Measurements from ENCODE around the gene RGS10.

The RGS10 gene

DNA sequence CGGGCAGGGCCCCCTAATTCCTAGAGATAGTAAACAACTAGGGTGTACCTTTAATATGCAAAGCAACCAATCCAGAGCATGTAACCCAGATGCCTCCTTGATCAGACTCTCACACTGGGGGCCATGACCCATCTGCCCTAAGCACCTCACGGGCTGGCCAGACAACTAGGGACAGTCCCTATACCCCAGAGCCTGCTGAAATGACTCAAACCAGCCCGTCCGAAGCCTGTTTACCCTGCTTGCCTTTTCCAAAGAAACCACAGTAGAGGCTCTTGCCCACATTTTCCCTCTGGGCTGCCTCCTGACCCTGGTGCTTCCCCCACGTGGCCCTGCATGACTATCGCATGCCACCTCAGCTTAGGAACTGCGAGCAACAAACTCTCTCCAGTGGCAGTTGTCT is 46.2 kb downstream of the RGS10 start:
- DNase-seq (ENCODE audit: low spot score), result peak; percentile 55

DNA sequence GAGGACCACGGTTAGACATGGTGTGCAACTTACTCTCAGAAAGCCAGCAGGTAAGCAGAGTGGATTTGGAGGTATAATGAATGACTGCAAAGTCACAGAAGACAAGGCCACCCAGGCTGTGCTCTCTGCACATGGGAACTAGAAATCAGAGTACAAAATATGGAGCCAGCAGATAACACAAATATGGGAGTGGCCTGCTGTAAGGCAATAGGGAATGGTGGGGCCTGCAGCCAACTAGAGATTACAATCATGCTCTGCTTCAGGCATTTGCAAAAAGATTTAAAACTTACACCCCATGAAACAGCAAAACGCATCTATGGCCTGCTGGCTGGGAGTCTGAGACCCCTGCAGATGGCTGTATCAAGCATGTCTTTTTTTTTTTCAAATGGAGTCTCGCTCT is 47.0 kb downstream of the RGS10 start:
- DNase-seq (ENCODE audit: low spot score), result no peak

DNA sequence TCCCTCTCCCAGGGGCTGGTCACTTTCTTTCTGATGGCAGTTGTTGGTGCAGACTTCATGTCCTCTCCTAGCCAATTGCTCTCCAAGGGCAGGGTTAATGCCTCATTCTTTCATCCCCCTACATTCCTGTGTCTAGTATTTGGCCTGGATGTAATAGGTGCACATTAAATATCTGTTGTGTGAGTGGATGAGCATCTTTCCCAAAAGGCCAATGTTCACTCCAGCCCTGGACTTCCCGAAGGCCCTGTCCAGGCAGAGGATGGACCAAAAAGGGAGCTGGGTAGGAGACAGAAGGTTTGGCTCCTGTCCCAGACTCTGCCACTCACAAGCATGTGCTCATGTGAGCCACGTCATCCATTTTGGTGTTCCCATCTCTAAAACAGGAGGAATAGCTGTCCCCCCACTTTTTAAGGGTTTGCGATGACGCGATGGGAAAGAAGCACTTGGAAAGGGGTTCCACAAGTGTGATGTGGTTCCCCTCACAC is 47.5 kb downstream of the RGS10 start:
- DNase-seq (ENCODE audit: low spot score), result no peak

DNA sequence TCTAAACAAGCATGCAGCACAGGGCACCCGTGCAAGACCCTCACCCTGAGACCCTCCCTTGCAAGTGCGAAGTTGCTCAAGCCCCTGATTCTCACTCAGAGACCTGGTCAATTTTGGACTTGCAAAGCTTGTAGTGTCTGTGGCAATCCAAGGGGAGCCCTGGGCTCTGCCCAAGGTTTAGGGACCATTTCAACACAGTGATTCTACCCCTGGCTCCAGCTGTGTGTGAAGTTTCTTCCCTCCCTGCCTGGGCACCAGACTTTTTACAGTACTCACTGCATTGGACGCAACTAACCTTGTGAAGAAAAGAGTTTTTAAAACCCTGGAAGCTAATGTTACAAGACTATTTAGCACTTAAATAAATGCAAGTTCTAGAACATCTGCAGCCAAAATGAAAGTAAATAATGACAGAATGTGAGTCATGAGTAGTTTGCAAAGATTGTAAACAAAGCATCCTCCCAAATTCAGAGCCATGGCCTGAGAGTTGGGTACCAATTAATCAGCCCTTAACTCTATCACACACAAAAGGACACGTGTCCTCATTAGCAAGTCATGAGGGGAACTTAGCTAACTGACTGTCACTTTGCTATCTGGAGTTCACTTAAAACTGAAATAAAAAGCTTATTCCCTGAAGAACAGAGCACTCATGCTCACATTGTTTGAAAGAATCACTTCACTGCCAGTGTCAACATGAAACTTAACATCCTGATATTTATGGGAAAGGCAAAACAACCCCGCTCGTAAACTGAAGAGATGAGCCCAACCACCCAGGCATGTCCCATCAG is 48.1 kb downstream of the RGS10 start:
- DNase-seq (ENCODE audit: low spot score), result no peak

DNA sequence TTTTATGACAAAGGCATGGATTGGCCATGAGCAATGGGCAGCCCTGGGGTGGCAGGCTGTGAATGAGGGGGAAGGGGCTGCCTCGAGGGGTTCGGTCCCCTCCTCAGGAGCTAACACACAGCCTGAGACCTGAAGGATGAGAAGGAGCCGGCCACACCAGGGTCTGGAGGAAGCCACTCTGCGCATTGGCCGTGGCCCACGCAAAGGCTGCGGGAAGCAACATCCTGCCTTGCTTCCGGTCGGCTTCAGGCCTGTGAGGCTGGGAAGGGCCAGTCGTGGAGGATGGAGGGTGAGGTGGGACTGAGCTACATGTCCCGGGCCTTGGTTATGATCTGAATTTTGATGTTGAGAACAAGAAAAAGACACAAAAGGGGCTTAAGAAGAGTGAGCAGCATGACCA is 49.4 kb downstream of the RGS10 start:
- no peak for DNase-seq (ENCODE audit: low spot score)

DNA sequence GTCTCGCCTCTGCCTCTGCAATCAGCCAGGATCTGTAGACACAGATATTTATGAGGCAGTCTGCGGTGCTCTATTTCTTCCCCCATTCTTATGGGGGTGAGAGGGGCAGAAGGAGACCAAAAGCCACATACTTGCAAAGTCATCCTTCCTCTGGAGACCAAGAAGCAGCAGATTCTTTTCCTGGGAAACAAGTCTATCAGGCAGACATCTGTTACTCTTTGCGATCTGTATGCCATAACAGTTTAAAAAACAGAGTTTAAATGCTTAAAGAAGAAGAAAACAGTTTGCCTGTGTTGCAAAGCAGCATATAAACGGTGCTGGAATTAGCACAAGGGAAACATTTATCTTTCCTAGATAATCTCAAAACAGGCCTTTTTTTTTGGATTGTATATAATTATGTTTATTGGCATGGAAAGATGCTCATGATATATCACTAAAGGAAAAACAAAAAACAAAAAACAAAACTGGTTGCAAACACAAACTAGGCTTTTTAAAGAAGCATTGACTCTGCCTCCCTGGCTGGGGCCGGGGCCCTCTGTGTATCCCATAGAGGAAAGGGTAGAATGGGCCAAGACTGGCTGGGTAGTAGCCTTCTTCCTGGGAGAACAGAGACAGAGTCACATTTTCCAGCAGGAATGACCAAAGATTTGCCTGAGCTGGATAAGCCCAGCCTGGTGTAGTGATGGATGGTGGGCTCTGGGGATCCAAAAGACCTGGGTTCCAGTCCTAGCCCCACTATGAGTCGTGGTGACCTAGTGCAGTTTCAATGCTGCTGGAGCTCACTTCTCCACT is 50.4 kb downstream of the RGS10 start:
- DNase-seq (ENCODE audit: low spot score), result no peak

DNA sequence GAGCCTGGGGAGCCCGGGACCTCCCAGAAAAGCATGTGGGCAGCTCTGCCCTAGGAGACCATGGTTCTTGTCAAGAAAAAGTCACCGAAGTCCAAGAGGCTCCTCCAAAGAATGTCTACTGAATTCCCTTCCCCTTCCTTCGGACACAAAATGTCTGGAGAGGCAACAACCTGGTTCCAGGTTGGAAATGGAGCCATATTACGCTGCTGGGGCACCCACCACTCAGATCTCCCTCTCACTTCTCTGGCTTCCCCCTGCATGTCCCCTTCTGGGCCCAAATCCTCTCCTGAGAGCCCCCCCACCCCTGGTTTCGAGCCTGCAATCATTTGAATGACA is 52.6 kb downstream of the RGS10 start:
- no peak for DNase-seq (ENCODE audit: low spot score)

DNA sequence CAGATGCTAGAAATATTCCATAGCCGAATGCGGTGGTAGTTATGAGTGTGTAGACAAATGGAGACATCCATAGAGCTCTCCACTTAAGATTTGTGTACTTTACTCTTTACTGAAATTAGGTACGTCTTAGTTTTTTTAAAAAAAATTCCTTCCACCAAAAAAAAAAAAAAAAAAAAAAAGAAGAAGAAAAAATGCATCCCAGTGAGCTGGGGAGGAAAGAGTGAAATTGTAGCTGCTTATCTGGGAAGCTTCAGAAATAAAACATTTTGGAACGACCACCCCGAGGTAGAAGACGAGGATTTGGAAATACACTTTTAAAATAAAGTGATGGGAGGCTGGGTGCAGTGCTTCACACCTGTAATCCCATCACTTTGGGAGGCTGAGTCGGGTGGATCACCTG is 53.8 kb downstream of the RGS10 start:
- no peak for DNase-seq (ENCODE audit: low spot score)

DNA sequence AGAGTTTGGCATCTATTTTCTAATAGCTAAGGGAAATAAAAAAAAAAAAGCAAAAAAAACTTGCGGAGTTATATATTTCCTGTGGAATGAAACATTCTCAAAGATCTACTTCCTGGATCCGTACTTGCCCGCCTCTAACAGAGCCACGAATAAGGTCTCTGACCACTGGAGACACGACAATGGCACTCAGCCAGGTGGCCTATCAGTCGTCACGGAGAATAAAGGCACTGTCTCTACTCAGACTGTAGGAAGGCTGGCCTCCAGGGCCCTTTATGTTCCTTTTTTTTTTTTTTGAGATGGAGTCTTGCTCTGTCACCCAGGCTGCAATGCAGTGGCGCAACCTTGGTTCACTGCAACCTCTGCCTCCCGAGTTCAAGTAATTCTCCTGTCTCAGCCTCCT is 58.7 kb downstream of the RGS10 start:
- DNase-seq (ENCODE audit: low spot score), result no peak

DNA sequence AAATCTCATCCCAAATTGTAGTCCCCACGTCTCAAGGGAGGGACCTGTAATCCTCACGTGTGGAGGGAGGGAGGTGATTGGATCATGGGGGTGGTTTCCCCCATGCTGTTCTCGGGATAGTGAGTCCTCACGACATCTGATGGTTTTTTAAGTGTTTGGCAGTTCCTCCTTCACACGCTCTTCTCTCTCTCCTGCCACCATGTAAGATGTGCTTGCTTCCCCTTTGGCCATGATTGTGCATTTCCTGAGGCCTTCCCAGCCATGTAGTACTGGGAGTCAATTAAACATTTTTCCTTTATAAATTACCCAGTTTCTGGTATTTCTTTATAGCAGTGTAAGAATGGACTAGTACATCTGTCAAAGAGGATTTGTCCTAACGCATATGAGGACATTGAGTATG is 59.5 kb downstream of the RGS10 start:
- no peak for DNase-seq (ENCODE audit: low spot score)

DNA sequence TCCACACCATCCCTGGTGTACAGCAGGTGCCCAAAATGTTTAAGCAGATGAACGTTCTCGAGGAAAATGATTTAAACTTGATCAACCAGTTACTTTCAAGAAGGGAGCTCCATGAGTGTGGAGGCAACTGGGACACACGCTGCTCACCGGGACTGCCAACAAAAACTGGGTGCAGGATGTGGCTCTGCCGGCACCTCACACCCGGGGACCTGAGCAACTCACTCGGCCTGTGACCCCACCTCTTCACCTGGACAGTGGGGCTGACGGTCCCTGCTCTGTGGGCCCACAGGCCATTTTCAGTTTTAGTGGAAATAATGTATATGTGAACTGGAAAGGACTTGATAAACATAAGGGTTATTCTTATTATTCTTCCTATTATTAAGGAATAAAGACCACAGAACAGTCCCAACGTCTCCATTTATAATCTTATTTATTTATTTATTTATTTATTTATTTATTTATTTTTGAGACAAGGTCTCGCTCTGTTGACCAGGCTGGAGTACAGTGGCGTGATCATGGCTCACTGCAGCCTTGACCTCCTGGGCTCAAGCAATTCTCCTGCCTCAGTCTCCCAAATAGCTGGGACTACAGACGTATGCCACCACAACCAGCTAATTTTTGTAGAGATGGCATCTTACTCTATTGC is 60.6 kb downstream of the RGS10 start:
- DNase-seq (ENCODE audit: low spot score), result no peak

DNA sequence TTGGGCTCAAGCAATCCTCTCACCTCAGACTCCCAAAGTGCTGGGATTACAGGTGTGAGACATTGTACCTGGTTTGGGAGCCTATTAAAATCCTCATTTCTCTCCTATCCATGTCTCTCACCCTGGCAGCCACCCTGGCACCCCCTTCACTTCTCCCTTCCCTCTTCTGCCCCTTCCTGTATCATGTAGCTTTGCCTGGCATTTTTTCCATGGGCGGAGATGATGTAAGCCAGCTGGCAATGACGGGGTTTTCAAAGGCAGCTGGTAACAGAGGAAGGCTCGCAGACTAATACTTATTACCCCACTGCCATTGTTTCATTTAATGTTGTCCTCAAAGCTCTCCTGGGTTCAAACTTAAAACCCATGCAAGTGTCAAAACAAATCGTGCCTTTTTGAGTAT is 61.9 kb downstream of the RGS10 start:
- DNase-seq (ENCODE audit: low spot score), result no peak

DNA sequence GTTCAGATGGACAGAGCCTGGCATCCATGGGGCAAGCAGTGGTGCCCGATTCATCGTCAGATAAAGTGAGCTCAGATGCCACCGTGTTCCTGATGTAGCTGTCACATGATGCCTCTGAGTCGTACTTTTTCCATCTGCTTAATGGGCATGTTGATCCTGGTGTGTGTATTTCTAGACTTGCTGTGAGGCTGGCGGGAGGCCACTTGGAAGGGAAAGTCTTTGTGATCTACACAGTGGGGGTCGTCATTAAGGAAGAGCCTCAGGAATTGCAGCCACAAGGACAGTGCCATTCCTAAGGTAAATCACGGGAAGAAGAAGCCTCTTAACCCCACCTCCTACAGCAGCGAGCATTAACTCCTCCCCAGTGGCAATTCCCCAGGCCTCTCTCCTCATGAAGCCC is 63.0 kb downstream of the RGS10 start:
- no peak for DNase-seq (ENCODE audit: low spot score)

DNA sequence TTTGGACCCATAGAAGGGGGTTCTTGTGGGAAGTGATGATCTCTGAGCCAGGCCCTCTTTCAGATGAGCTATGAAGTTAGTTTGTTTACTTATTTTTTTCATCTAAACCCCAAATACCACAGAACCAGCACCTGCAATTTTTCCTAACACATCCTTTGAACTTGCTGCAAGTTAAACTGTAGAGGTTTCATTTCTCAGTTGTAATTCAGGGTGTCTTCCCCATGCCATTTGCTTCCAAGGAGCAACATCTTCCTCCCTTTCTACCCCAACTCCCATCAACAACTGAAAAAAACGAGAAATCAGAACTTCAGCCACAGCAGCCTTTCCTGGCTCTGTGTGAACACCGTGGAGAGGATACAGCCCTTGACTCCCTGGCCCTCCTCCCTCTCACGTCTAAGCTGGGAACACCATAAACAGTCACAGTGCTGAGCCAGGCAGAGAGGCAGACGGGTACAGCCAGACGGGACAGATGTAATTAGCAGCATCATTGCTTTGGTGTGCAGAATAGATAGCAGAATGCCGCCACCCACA is 63.6 kb downstream of the RGS10 start:
- no peak for DNase-seq (ENCODE audit: low spot score)

DNA sequence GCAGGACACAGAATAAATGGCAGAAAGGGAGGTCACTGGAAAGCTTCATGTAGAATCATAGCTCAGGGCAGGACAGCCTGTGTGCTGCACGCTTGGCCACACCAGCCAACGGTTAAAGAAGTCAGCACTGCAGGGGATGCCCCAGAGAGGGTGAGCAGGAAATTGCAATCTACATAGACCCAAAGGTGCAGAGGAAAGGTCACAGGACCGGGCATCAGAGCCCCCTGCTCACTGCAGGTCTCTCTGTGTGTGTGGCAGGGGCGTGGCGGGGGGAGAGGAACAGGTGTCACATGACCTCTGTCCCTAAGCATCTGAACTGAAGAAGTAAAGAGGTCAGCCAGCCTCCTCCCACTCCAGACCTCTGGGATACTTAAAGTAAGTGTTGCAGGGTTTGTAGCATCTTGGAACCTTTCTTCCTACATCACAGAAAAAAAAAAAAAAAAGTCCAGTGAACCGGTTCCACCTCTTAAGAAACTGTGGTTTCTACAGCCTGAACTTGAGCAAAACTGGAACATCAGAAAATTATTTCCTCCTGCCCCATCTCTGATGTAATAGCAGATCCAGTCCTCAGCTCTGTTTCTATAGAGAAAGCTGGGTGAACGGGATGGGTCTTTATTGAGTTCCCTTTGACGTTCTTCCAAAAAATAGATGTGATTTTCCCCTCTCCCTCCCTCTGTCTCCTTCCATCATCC is 64.3 kb downstream of the RGS10 start:
- DNase-seq (ENCODE audit: low spot score), result peak; percentile 40

DNA sequence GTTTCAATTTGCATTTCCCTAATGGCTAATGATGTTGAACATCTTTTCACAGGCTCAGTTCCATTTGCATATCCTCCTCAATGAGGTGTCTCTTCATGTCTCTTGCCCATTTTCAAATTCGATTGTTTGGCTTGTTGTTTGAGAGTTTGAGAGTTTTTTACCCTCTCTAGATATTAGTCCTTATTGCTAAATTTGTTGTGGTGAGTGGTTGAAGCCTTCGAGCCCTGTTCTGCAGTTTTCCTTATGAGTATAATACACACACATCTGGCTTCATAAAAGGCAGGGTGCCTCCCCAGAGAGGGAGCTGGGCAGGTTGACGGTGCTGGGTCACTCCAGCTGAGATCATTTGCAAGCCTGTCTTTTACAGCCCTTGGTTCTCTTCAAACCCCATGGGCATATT is 65.1 kb downstream of the RGS10 start:
- no peak for DNase-seq (ENCODE audit: low spot score)

DNA sequence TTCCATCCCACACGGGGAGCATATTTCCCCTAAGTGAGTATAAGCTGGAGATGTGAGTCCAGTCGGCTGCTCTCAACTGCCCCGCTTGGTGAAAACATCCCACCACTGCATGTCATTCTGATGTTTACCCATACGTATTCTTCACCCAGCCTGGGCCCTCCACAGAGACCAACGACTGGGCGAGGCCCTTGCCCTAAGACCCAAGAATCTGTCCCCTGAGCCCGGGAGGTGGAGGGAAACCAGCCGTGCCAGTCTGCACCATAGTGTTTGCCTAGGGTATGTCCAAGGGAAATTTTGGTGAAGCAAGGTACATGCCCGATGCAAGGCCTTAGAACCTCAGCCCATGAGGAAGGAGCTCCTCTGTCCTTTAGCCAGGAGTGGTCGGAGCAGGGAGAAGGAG is 67.9 kb downstream of the RGS10 start:
- no peak for DNase-seq (ENCODE audit: low spot score)

DNA sequence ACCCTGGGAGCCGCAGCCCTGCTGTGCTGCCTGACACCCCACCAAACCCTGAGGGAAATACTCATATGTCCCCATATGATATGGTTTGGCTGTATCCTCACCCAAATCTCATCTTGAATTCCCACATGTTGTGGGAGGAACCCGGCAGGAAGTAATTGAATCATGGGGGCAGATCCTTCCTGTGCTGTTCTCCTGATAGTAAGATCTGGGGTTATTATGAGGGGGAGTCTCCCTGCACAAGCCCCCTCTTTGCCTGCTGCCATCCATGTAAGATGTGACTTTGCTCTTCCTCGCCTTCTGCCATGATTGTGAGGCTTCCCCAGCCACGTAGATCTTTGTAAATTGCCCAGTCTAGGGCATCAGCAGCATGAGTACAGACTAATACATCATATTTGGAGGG is 68.7 kb downstream of the RGS10 start:
- no peak for DNase-seq (ENCODE audit: low spot score)

DNA sequence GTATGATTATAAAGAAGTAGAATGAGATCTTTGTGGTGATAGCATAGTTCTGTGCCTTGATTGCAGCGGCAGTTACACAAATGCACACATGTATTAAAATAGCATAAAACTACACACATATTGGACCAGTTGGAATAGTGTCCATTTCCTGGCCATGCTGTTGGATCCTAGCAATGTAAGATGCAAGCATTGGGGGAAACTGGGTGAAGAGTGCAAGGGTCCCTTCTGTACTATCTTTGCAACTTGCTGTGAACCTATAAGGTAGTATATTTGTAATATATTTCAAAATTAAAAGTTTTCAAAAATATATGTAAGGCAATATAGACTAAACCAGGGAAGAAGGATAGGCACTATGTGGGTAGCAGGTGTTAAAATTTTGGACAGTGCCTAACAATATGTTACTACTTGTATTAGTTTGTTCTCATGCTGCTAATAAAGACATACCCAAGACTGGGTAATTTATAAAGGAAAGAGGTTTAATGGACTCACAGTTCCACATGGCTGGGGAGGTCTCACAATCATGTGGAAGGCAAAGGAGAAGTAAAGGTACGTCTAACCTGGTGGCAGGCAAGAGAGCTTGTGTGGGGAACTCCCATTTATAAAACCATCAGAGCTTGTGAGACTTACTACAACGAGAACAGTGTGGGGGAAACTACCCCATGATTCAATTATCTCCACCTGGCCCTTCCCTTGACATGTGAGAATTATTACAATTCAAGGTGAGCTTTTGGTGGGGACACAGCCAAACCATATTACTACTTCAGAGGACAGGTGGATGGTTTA is 71.4 kb downstream of the RGS10 start:
- no peak for DNase-seq (ENCODE audit: low spot score)

DNA sequence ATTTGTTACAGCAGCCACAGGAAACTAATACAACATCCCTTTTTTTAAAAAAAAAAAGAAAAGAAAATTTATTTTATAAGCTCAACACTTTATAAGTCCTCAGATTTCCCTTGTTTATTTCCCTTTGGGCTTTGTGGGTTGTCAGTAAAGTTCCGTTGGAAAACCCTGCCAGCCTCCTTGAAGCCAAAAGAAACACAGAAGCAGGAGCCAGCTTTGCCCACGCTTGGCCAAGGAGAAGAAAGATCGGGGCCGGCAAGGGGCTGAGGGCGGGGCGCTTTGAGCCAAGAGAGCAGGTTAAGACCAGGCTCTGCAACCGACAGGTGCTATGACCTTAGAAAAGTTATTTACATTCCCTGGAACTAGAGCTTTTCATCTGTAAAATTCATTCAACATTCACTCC is 72.7 kb downstream of the RGS10 start:
- no peak for DNase-seq (ENCODE audit: low spot score)

DNA sequence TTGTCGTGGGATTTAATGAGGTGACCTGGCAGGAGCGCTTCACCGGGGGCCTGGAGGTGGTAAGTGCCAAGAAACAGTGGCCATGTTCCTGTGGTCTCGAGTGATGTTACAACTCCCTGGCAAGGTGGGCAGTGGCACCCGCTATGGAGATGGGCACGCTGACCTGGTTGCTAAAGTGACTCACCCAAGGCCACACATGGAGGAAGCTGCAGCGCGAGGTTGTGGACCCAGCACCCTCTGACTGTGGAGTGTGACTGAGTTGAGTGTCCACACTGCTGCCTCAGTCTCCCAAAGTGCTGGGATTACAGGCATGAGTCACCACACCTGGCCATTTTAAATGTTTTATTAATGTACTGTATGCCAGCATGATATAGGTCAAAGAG is 73.2 kb downstream of the RGS10 start:
- no peak for DNase-seq (ENCODE audit: low spot score)

All from activated CD4-positive, alpha-beta T cell treated with anti-CD3 and anti-CD28 coated beads, Interleukin-2, Interleukin-4, amounts not matched to agents 100 ng/mL and 50 ng/mL, durations not matched to agents 16 hours and 8 hours (primary cell).